EL (cell line): Measurements from ENCODE around the gene GALNT1.

Source experiments
- DNase-seq: peaks from one replicate; pipeline ENCODE4 v3.0.0-alpha.2; 2016

GALNT1 gene

GRCh38 chr18:35682281-35682867, 100.8 kb downstream of the GALNT1 start:
- DNase-seq, result peak; percentile 34

- no peak for DNase-seq
Observed at GRCh38 chr18:35683021-35683420, 101.5 kb downstream of the GALNT1 start.

- DNase-seq, result peak; percentile 17
Observed at GRCh38 chr18:35688757-35689156, 107.2 kb downstream of the GALNT1 start.

GRCh38 chr18:35689728-35690127, 108.2 kb downstream of the GALNT1 start:
- DNase-seq, result no peak

- DNase-seq, result no peak
Observed at GRCh38 chr18:35691625-35692024, 110.1 kb downstream of the GALNT1 start.

- DNase-seq, result no peak
Observed at GRCh38 chr18:35692866-35693265, 111.3 kb downstream of the GALNT1 start.

GRCh38 chr18:35693829-35694228, 112.3 kb downstream of the GALNT1 start:
- DNase-seq, result no peak

GRCh38 chr18:35694808-35695207, 113.3 kb downstream of the GALNT1 start:
- no peak for DNase-seq

- no peak for DNase-seq
Observed at GRCh38 chr18:35695384-35695783, 113.8 kb downstream of the GALNT1 start.

- no peak for DNase-seq
Observed at GRCh38 chr18:35695803-35696202, 114.3 kb downstream of the GALNT1 start.

- DNase-seq, result no peak
Observed at GRCh38 chr18:35696307-35696706, 114.8 kb downstream of the GALNT1 start.

GRCh38 chr18:35697869-35698268, 116.3 kb downstream of the GALNT1 start:
- DNase-seq, result no peak

- peak; percentile 20 for DNase-seq
Observed at GRCh38 chr18:35703043-35703688, 121.6 kb downstream of the GALNT1 start.

GRCh38 chr18:35705988-35706387, 124.4 kb downstream of the GALNT1 start:
- DNase-seq, result no peak

- DNase-seq, result no peak
Observed at GRCh38 chr18:35707247-35707646, 125.7 kb downstream of the GALNT1 start.

GRCh38 chr18:35707674-35708073, 126.1 kb downstream of the GALNT1 start:
- no peak for DNase-seq

- no peak for DNase-seq
Observed at GRCh38 chr18:35710581-35710980, 129.0 kb downstream of the GALNT1 start.

- DNase-seq, result no peak
Observed at GRCh38 chr18:35711227-35711626, 129.7 kb downstream of the GALNT1 start.

- peak; percentile 69 for DNase-seq
Observed at GRCh38 chr18:35713545-35713944, 132.0 kb downstream of the GALNT1 start.

GRCh38 chr18:35714539-35714938, 133.0 kb downstream of the GALNT1 start:
- DNase-seq, result no peak

- DNase-seq, result no peak
Observed at GRCh38 chr18:35715139-35715538, 133.6 kb downstream of the GALNT1 start.

GRCh38 chr18:35716169-35716831, 134.8 kb downstream of the GALNT1 start:
- no peak for DNase-seq

- no peak for DNase-seq
Observed at GRCh38 chr18:35717182-35717581, 135.6 kb downstream of the GALNT1 start.

- no peak for DNase-seq
Observed at GRCh38 chr18:35721431-35722081, 140.0 kb downstream of the GALNT1 start.
